ENCODE measurements around the gene SERTM1. TPM values are rescaled to one million over a fixed set of nuclear protein-coding genes. Genes with fewer than 3 reads are reported as not detected.

SERTM1 gene
- total RNA-seq, 1 donor from 2014 or later = not detected

- no peak for DNase-seq
- TF ChIP-seq CTCF (IDR thresholded peaks at IDR 0.05) = no peak
- no peaks in the 10 kb centered on the region for H3K36me3 Mint-ChIP-seq (ENCODE audit: low read depth)
- intact Hi-C loops (cut with micrococcal nuclease) = no loop called here
- H3K27ac Mint-ChIP-seq = no peak overlapping the region
- no peaks in the 10 kb centered on the region for H3K4me1 Mint-ChIP-seq
- H3K27me3 Mint-ChIP-seq = peaks cover 6% of the 10 kb centered on the region
- H3K4me3 Mint-ChIP-seq = no peak overlapping the region
- POLR2A ChIA-PET = no interaction called here
- no peaks in the 10 kb centered on the region for H3K9me3 Mint-ChIP-seq
- no peak for ATAC-seq (ENCODE audit: low read depth)
- CTCF ChIA-PET = no interaction called here
Measured at GRCh38 chr13:36717017-36717416, 43.2 kb downstream of the SERTM1 start.

- ATAC-seq (ENCODE audit: low read depth) = no peak
- H3K27me3 Mint-ChIP-seq = peaks cover 6% of the 10 kb centered on the region
- H3K9me3 Mint-ChIP-seq = no peaks in the 10 kb centered on the region
- CTCF ChIA-PET = no interaction called here
- H3K4me3 Mint-ChIP-seq = no peak overlapping the region
- POLR2A ChIA-PET = no interaction called here
- H3K36me3 Mint-ChIP-seq (ENCODE audit: low read depth) = no peaks in the 10 kb centered on the region
- H3K27ac Mint-ChIP-seq = no peak overlapping the region
- no peak for TF ChIP-seq CTCF (IDR thresholded peaks at IDR 0.05)
- intact Hi-C loops (cut with micrococcal nuclease) = no loop called here
- no peaks in the 10 kb centered on the region for H3K4me1 Mint-ChIP-seq
- DNase-seq = no peak
Measured at GRCh38 chr13:36717966-36718545, 44.2 kb downstream of the SERTM1 start.

GRCh38 chr13:36718686-36719085 is 44.9 kb downstream of the SERTM1 start:
- ChIA-PET POLR2A (no interaction called here), CTCF (no interaction called here)
- no peaks in the 10 kb centered on the region for H3K36me3 Mint-ChIP-seq (ENCODE audit: low read depth)
- ATAC-seq (ENCODE audit: low read depth) (no peak), DNase-seq (no peak)
- intact Hi-C loops (cut with micrococcal nuclease) = no loop called here
- peaks cover 6% of the 10 kb centered on the region for H3K27me3 Mint-ChIP-seq
- TF ChIP-seq CTCF (IDR thresholded peaks at IDR 0.05) = no peak
- H3K9me3 Mint-ChIP-seq = no peaks in the 10 kb centered on the region
- no peak overlapping the region for H3K27ac Mint-ChIP-seq
- no peaks in the 10 kb centered on the region for H3K4me1 Mint-ChIP-seq
- no peak overlapping the region for H3K4me3 Mint-ChIP-seq

GRCh38 chr13:36724141-36724540 is 50.3 kb downstream of the SERTM1 start:
- H3K9me3 Mint-ChIP-seq = no peaks in the 10 kb centered on the region
- H3K27ac Mint-ChIP-seq = no peak overlapping the region
- CTCF ChIA-PET = no interaction called here
- TF ChIP-seq CTCF (IDR thresholded peaks at IDR 0.05) = no peak
- no peak overlapping the region for H3K4me3 Mint-ChIP-seq
- H3K36me3 Mint-ChIP-seq (ENCODE audit: low read depth) = no peaks in the 10 kb centered on the region
- POLR2A ChIA-PET = no interaction called here
- intact Hi-C loops (cut with micrococcal nuclease) = no loop called here
- peaks cover 4% of the 10 kb centered on the region for H3K27me3 Mint-ChIP-seq
- no peak for DNase-seq
- H3K4me1 Mint-ChIP-seq = no peaks in the 10 kb centered on the region
- ATAC-seq (ENCODE audit: low read depth) = no peak

- no peak overlapping the region for H3K4me3 Mint-ChIP-seq
- H3K27ac Mint-ChIP-seq = no peak overlapping the region
- H3K9me3 Mint-ChIP-seq = no peaks in the 10 kb centered on the region
- H3K27me3 Mint-ChIP-seq = peaks cover 4% of the 10 kb centered on the region
- no peaks in the 10 kb centered on the region for H3K36me3 Mint-ChIP-seq (ENCODE audit: low read depth)
- intact Hi-C loops (cut with micrococcal nuclease) = no loop called here
- TF ChIP-seq CTCF (IDR thresholded peaks at IDR 0.05) = no peak
- no peaks in the 10 kb centered on the region for H3K4me1 Mint-ChIP-seq
- no peak for DNase-seq
- ChIA-PET CTCF (no interaction called here), POLR2A (no interaction called here)
- ATAC-seq (ENCODE audit: low read depth) = no peak
Measured at GRCh38 chr13:36725936-36726335, 52.1 kb downstream of the SERTM1 start.
